Measurements from ENCODE around the gene BCL2.

DNA sequence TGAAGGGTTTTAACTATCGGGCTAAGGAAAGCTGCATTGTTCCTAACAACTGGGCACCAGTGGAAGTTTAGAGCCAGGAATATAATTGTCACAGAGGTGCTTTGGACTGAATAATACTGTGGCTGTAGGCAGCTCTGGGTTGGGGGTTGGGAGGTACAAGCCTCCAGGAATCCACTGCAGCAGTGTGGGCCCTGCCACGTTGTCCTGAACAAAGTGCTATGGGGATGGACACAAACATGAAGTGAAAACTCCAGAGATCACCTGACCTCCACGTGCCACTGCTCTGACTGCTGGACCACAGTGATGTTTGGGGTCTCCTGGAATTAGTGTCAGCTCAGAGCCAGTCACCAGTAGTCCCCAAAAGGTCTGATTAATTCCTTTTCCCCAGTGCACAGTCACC is 110.9 kb downstream of the BCL2 start:
- TF ChIP-seq FOXM1 (IDR thresholded peaks at IDR 0.05; ENCODE audit: low read depth) = no peak
- TF ChIP-seq FOXM1 (CRISPR knock-in tag; IDR thresholded peaks at IDR 0.05; ENCODE audit: low read depth) = no peak
- TF ChIP-seq CEBPB (tag; IDR thresholded peaks at IDR 0.05) = no peak
- no peak for TF ChIP-seq ZNF785 (CRISPR knock-in tag; IDR thresholded peaks at IDR 0.05)
- no peak for TF ChIP-seq RBFOX2 (IDR thresholded peaks at IDR 0.05; ENCODE audit: low read depth, low read length)
- TF ChIP-seq RAD51 (IDR thresholded peaks at IDR 0.05; ENCODE audit: borderline replicate concordance, low read depth) = no peak
- no peak for TF ChIP-seq CREM (IDR thresholded peaks at IDR 0.05; ENCODE audit: low read depth)
- TF ChIP-seq, protein P1, sequence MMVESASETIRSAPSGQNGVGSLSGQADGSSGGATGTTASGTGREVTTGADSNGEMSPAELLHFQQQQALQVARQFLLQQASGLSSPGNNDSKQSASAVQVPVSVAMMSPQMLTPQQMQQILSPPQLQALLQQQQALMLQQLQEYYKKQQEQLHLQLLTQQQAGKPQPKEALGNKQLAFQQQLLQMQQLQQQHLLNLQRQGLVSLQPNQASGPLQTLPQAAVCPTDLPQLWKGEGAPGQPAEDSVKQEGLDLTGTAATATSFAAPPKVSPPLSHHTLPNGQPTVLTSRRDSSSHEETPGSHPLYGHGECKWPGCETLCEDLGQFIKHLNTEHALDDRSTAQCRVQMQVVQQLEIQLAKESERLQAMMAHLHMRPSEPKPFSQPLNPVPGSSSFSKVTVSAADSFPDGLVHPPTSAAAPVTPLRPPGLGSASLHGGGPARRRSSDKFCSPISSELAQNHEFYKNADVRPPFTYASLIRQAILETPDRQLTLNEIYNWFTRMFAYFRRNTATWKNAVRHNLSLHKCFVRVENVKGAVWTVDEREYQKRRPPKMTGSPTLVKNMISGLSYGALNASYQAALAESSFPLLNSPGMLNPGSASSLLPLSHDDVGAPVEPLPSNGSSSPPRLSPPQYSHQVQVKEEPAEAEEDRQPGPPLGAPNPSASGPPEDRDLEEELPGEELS (CRISPR knock-in tag; IDR thresholded peaks at IDR 0.05; ENCODE audit: borderline replicate concordance) = no peak
- TF ChIP-seq, protein P2, sequence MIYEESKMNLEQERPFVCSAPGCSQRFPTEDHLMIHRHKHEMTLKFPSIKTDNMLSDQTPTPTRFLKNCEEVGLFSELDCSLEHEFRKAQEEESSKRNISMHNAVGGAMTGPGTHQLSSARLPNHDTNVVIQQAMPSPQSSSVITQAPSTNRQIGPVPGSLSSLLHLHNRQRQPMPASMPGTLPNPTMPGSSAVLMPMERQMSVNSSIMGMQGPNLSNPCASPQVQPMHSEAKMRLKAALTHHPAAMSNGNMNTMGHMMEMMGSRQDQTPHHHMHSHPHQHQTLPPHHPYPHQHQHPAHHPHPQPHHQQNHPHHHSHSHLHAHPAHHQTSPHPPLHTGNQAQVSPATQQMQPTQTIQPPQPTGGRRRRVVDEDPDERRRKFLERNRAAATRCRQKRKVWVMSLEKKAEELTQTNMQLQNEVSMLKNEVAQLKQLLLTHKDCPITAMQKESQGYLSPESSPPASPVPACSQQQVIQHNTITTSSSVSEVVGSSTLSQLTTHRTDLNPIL (CRISPR knock-in tag; IDR thresholded peaks at IDR 0.05) = no peak
- no peak for TF ChIP-seq JUND (IDR thresholded peaks at IDR 0.05; ENCODE audit: borderline replicate concordance, low read depth, low read length)
- TF ChIP-seq JUND (tag; IDR thresholded peaks at IDR 0.05; ENCODE audit: borderline replicate concordance, low read depth, low read length) = no peak
- TF ChIP-seq NCOA1 (IDR thresholded peaks at IDR 0.05; ENCODE audit: low read depth) = no peak
- TF ChIP-seq POLR2A (conservative IDR thresholded peaks at IDR 0.05) = no peak
- TF ChIP-seq EZH2 (IDR thresholded peaks at IDR 0.05; ENCODE audit: borderline replicate concordance, low read depth, low read length) = no peak

Data from K562 (cell line).